Trophoblast cell (in vitro differentiated cells and primary cell): ENCODE data around the gene TMEM9.

Experiments used
- DNase-seq, 2 donors: peaks; one replicate each; pipeline ENCODE4 v3.0.0-alpha.2; 2016
- H2AFZ ChIP-seq: 2 replicates; pipeline ENCODE4 v1.6.1; 2013; ENCODE audit warnings: low read length, moderate library complexity, mild to moderate bottlenecking; ENCODE audit not compliant: insufficient read depth, poor library complexity
- H2AK5ac ChIP-seq: 2 replicates; pipeline ENCODE4 v1.6.1; 2013; ENCODE audit warnings: mild to moderate bottlenecking, low read length
- H2BK120ac ChIP-seq: 2 replicates; pipeline ENCODE4 v1.6.1; 2013; ENCODE audit warnings: low read length, mild to moderate bottlenecking, moderate library complexity; ENCODE audit not compliant: insufficient read depth, poor library complexity
- H2BK12ac ChIP-seq: 2 replicates; pipeline ENCODE4 v1.6.1; 2013; ENCODE audit warnings: mild to moderate bottlenecking, low read length, moderate library complexity
- H2BK5ac ChIP-seq: 2 replicates; pipeline ENCODE4 v1.6.1; 2013; ENCODE audit warnings: low read length, low read depth, moderate library complexity, mild to moderate bottlenecking; ENCODE audit not compliant: poor library complexity
- H3K14ac ChIP-seq: 2 replicates; pipeline ENCODE4 v1.6.1; 2013; ENCODE audit warnings: mild to moderate bottlenecking, low read length
- H3K18ac ChIP-seq: 2 replicates; pipeline ENCODE4 v1.6.1; 2013; ENCODE audit warnings: mild to moderate bottlenecking, low read length
- H3K23ac ChIP-seq: 2 replicates; pipeline ENCODE4 v1.6.1; 2013; ENCODE audit warnings: low read length
- H3K27ac ChIP-seq: 2 replicates; pipeline ENCODE4 v1.5.1; 2013; ENCODE audit warnings: low read depth, mild to moderate bottlenecking, inconsistent platforms, low read length, moderate library complexity
- H3K27me3 ChIP-seq: 2 replicates; pipeline ENCODE4 v1.6.1; 2013; ENCODE audit warnings: inconsistent platforms, mild to moderate bottlenecking, low read length, moderate library complexity; ENCODE audit not compliant: insufficient read depth
- H3K36me3 ChIP-seq, 2 experiments: 1 replicate in 1 of 2; 2 replicates in 1 of 2; pipeline ENCODE4 v1.6.1; 2013; ENCODE audit warnings: low read length in 2 of 2, mild to moderate bottlenecking in 2 of 2, moderate library complexity in 1 of 2; ENCODE audit not compliant: insufficient read depth in 2 of 2, control insufficient read depth in 1 of 2
- H3K4ac ChIP-seq: 2 replicates; pipeline ENCODE4 v1.6.1; 2013; ENCODE audit warnings: low read depth, mild to moderate bottlenecking, low read length, moderate library complexity
- H3K4me1 ChIP-seq, 2 experiments: 1 replicate in 1 of 2; 2 replicates in 1 of 2; pipeline ENCODE4 v1.6.1; 2013; ENCODE audit warnings: low read length in 2 of 2, mild to moderate bottlenecking in 2 of 2, moderate library complexity in 1 of 2; ENCODE audit not compliant: insufficient read depth in 2 of 2, control insufficient read depth in 1 of 2
- H3K4me2 ChIP-seq: 2 replicates; pipeline ENCODE4 v1.6.1; 2013; ENCODE audit warnings: inconsistent platforms, mild to moderate bottlenecking, low read length, moderate library complexity
- H3K4me3 ChIP-seq: 2 replicates; pipeline ENCODE4 v1.5.1; 2013; ENCODE audit warnings: mild to moderate bottlenecking, low read depth, low read length, inconsistent platforms
- H3K79me1 ChIP-seq: one replicate; pipeline ENCODE4 v1.6.1; 2013; ENCODE audit warnings: low read length
- H3K79me2 ChIP-seq: 2 replicates; pipeline ENCODE4 v1.6.1; 2013; ENCODE audit warnings: low read length, mild to moderate bottlenecking; ENCODE audit not compliant: control insufficient read depth, insufficient read depth, poor library complexity
- H3K9ac ChIP-seq: 2 replicates; pipeline ENCODE4 v1.6.1; 2013; ENCODE audit warnings: mild to moderate bottlenecking, low read length
- H3K9me3 ChIP-seq: 2 replicates; pipeline ENCODE4 v1.6.1; 2013; ENCODE audit warnings: low read depth, mild to moderate bottlenecking, control low read depth, inconsistent platforms, low read length; ENCODE audit not compliant: insufficient read depth
- H4K12ac ChIP-seq: 2 replicates; pipeline ENCODE4 v1.6.1; 2013; ENCODE audit warnings: low read depth, mild to moderate bottlenecking, low read length, moderate library complexity
- H4K8ac ChIP-seq: 2 replicates; pipeline ENCODE4 v1.6.1; 2013; ENCODE audit warnings: low read depth, mild to moderate bottlenecking, low read length, moderate library complexity
- H4K91ac ChIP-seq: one replicate; pipeline ENCODE4 v1.6.1; 2013; ENCODE audit warnings: low read depth, mild to moderate bottlenecking, low read length, moderate library complexity
- whole genome bisulfite sequencing: extraction: QIAGEN DNeasy Blood & Tissue Kit; methylation state at CpG from one replicate; pipeline ENCODE4 v1.1.7; 2013; ENCODE audit warnings: missing lambda C conversion rate; ENCODE audit not compliant: insufficient read length, insufficient coverage; ENCODE audit errors: extremely low coverage; 5-methylcytosine and 5-hydroxymethylcytosine counted together

TMEM9 gene

DNA sequence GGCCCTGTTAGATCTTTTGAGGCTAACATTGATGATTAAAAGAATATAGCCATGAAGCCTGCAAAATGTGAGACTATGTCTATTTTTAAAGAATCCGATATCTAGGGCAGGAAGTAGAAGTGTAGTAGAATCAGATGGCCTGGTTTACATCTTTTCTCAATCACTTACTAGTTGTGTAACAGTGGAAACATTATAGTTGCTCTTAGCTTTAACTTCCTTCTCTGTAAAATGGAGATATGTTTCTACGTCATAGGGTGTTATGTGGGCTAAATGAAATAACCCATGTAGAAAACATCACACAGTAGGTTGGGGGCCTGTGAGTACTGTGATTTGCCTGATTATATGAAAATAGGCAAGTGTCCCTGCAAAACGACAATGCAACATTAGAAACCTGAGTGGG lies 31.9 kb upstream of the TMEM9 start:
- WGBS: no CpG with 5 or more reads among the region's 3 CpGs

GRCh38 chr1:201185527-201186128 lies 31.4 kb upstream of the TMEM9 start:
- H3K4me1 ChIP-seq: peaks cover 7 to 9% of the 10 kb centered on the region in 2 experiments
- H3K79me2 ChIP-seq: no peaks in the 10 kb centered on the region
- H3K14ac ChIP-seq: peak overlapping the region; percentile 40
- H3K23ac ChIP-seq: no peak overlapping the region
- H4K12ac ChIP-seq: no peak overlapping the region
- no CpG with 5 or more reads among the region's 5 CpGs for WGBS
- H2AK5ac ChIP-seq: peak overlapping the region; percentile 27
- H2BK5ac ChIP-seq: no peak overlapping the region
- H3K4me3 ChIP-seq: no peak overlapping the region
- peak overlapping the region; percentile 52 for H4K91ac ChIP-seq
- no peak overlapping the region for H2AFZ ChIP-seq
- peak overlapping the region; percentile 1 for H2BK12ac ChIP-seq
- H3K79me1 ChIP-seq: peaks cover 9% of the 10 kb centered on the region
- no peak overlapping the region for H4K8ac ChIP-seq
- H2BK120ac ChIP-seq: peak overlapping the region; percentile 64
- peaks cover 2% of the 10 kb centered on the region for H3K9me3 ChIP-seq
- no peak overlapping the region for H3K4me2 ChIP-seq
- no peak overlapping the region for H3K9ac ChIP-seq
- DNase-seq: no peak
- H3K18ac ChIP-seq: peak overlapping the region; percentile 26
- H3K36me3 ChIP-seq: no peaks in the 10 kb centered on the region
- H3K4ac ChIP-seq: peak overlapping the region; percentile 8
- H3K27me3 ChIP-seq: no peaks in the 10 kb centered on the region
- peak overlapping the region; percentile 22 for H3K27ac ChIP-seq

More for the DNA sequence above, 31.9 kb upstream of the TMEM9 start:
- DNase-seq: no peak
- peaks cover 7 to 11% of the 10 kb centered on the region in 2 experiments for H3K4me1 ChIP-seq
- no peak overlapping the region for H4K91ac ChIP-seq
- peaks cover 9% of the 10 kb centered on the region for H3K79me1 ChIP-seq
- no peak overlapping the region for H3K4ac ChIP-seq
- H2BK120ac ChIP-seq: no peak overlapping the region
- H3K27ac ChIP-seq: no peak overlapping the region
- no peak overlapping the region for H3K9ac ChIP-seq
- H2BK5ac ChIP-seq: no peak overlapping the region
- H3K27me3 ChIP-seq: no peaks in the 10 kb centered on the region
- H3K18ac ChIP-seq: no peak overlapping the region
- no peak overlapping the region for H2BK12ac ChIP-seq
- no peaks in the 10 kb centered on the region for H3K79me2 ChIP-seq
- no peak overlapping the region for H2AK5ac ChIP-seq
- no peak overlapping the region for H4K8ac ChIP-seq
- H3K4me2 ChIP-seq: no peak overlapping the region
- H2AFZ ChIP-seq: no peak overlapping the region
- H3K23ac ChIP-seq: no peak overlapping the region
- H3K4me3 ChIP-seq: no peak overlapping the region
- H3K14ac ChIP-seq: no peak overlapping the region
- peaks cover 2% of the 10 kb centered on the region for H3K9me3 ChIP-seq
- no peak overlapping the region for H4K12ac ChIP-seq
- H3K36me3 ChIP-seq: no peaks in the 10 kb centered on the region

DNA sequence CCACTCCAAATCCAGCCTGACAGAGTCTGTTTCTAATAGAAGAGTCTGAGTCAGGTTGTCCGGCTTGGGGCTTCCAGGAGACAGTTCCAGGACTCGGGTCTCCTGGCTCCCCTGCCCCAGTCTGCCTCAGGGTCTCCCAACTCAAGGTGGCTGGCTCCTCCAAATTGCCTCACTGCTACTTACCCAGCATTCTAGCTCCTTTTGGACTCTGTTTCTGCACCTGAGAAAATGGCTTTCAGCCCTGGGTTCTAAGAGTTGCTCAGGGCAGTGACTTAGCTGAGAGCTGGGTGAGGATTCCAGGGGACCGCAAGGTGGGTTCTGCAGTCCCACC lies 30.8 kb upstream of the TMEM9 start:
- Histone ChIP-seq H3K27ac (peak overlapping the region; percentile 22), H4K12ac (no peak overlapping the region), H2AK5ac (no peak overlapping the region), H3K4me1 (peaks cover 4 to 9% of the 10 kb centered on the region in 2 experiments), H3K9me3 (peaks cover 2% of the 10 kb centered on the region), H3K9ac (no peak overlapping the region), H3K14ac (no peak overlapping the region), H3K36me3 (no peaks in the 10 kb centered on the region), H3K79me2 (no peaks in the 10 kb centered on the region), H4K8ac (no peak overlapping the region), H2AFZ (no peak overlapping the region), H3K23ac (no peak overlapping the region), H3K4me3 (no peak overlapping the region), H2BK12ac (peak overlapping the region; percentile 1), H2BK120ac (peak overlapping the region; percentile 64), H3K4me2 (no peak overlapping the region), H3K27me3 (no peaks in the 10 kb centered on the region), H3K4ac (no peak overlapping the region), H3K79me1 (peaks cover 9% of the 10 kb centered on the region), H4K91ac (peak overlapping the region; percentile 52), H3K18ac (no peak overlapping the region), H2BK5ac (no peak overlapping the region)
- WGBS: no CpG with 5 or more reads among the region's 3 CpGs
- DNase-seq: no peak

- no peak overlapping the region for H3K4me3 ChIP-seq
- no peak overlapping the region for H3K4me2 ChIP-seq
- no peak overlapping the region for H3K27ac ChIP-seq
- H2BK5ac ChIP-seq: no peak overlapping the region
- H4K12ac ChIP-seq: no peak overlapping the region
- WGBS: no CpG with 5 or more reads among the region's 9 CpGs
- no peak overlapping the region for H2BK12ac ChIP-seq
- H4K91ac ChIP-seq: no peak overlapping the region
- no peak overlapping the region for H3K4ac ChIP-seq
- no peak overlapping the region for H4K8ac ChIP-seq
- peak overlapping the region; percentile 16 for H2BK120ac ChIP-seq
- H3K9ac ChIP-seq: no peak overlapping the region
- no peak overlapping the region for H3K14ac ChIP-seq
- H3K18ac ChIP-seq: no peak overlapping the region
- H3K9me3 ChIP-seq: peaks cover 2% of the 10 kb centered on the region
- DNase-seq: peak; percentile 23 to 65
- peaks cover 9% of the 10 kb centered on the region for H3K79me1 ChIP-seq
- peaks cover 4 to 9% of the 10 kb centered on the region in 2 experiments for H3K4me1 ChIP-seq
- H2AFZ ChIP-seq: no peak overlapping the region
- no peaks in the 10 kb centered on the region for H3K27me3 ChIP-seq
- no peak overlapping the region for H3K23ac ChIP-seq
- no peak overlapping the region for H2AK5ac ChIP-seq
- H3K79me2 ChIP-seq: no peaks in the 10 kb centered on the region
- H3K36me3 ChIP-seq: no peaks in the 10 kb centered on the region
These were observed 30.2 kb upstream of the TMEM9 start for GRCh38 chr1:201184307-201185122.
